ENCODE measurements around the gene MS4A18.

DNA sequence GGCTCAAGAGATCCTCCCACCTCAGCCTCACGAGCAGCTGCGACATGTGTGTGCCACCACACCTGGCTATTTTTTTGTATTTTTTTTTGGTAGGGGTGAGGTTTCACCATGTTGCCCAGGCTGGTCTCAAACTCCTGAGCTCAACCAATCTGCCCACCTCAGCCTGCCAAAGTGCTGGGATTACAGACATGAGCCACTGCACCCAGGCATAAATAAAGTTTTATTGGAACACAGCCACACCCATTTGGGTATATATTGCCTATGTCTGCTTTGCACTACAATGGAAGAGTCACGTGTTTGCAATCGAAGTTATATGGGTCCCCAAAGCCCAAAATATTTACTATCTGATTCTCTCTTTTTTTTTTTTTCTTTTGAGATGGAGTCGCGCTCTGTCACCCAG, 30.4 kb downstream of the MS4A18 start:
- TF ChIP-seq POLR2A (IDR thresholded peaks at IDR 0.05), result no peak
- TF ChIP-seq POLR2AphosphoS5 (IDR thresholded peaks at IDR 0.05), result no peak
- TF ChIP-seq, protein P1, sequence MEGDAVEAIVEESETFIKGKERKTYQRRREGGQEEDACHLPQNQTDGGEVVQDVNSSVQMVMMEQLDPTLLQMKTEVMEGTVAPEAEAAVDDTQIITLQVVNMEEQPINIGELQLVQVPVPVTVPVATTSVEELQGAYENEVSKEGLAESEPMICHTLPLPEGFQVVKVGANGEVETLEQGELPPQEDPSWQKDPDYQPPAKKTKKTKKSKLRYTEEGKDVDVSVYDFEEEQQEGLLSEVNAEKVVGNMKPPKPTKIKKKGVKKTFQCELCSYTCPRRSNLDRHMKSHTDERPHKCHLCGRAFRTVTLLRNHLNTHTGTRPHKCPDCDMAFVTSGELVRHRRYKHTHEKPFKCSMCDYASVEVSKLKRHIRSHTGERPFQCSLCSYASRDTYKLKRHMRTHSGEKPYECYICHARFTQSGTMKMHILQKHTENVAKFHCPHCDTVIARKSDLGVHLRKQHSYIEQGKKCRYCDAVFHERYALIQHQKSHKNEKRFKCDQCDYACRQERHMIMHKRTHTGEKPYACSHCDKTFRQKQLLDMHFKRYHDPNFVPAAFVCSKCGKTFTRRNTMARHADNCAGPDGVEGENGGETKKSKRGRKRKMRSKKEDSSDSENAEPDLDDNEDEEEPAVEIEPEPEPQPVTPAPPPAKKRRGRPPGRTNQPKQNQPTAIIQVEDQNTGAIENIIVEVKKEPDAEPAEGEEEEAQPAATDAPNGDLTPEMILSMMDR (IDR thresholded peaks at IDR 0.05), result no peak

All from prostate gland (tissue), 2 donors.